IPS-18c (cell line): Measurements from ENCODE around the gene FHDC1.

ENCODE experiments used
- H3K4me3 ChIP-seq: 2 replicates; pipeline ENCODE4 v1.7.0; 2013; ENCODE audit warnings: low read depth, mild to moderate bottlenecking, low read length, moderate library complexity; ENCODE audit not compliant: insufficient read depth
- H3K9me3 ChIP-seq: one replicate; pipeline ENCODE4 v1.6.1; 2013; ENCODE audit warnings: mild to moderate bottlenecking, low read length, moderate library complexity; ENCODE audit not compliant: control insufficient read depth, insufficient read depth

FHDC1 gene

GRCh38 chr4:152989554-152989970 lies 53.4 kb downstream of the FHDC1 start:
- H3K9me3 ChIP-seq: no peaks in the 10 kb centered on the region
- H3K4me3 ChIP-seq: no peak overlapping the region

- peaks cover 2% of the 10 kb centered on the region for H3K9me3 ChIP-seq
- H3K4me3 ChIP-seq: no peak overlapping the region
These were observed 54.5 kb downstream of the FHDC1 start for GRCh38 chr4:152990471-152991131.

DNA sequence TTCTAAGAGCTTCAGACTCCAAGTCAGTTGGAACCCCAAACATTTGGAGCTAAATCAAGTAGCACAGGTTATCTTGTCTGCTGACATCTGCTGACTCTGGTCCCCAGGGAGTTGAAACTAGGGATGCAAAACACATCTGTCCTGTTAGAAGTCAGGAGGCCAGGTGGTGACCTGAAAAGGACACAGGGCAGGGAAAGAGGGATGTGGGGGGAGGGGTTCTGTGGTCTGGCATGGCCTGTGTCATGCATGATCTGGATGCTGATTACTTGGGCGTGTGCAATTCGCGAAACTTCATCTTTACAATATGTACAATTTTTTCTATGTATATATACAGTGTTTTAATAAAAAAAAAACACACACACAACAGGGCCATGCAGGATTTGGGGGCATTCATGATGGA lies 55.3 kb downstream of the FHDC1 start:
- Histone ChIP-seq H3K4me3 (no peak overlapping the region), H3K9me3 (peaks cover 2% of the 10 kb centered on the region)

DNA sequence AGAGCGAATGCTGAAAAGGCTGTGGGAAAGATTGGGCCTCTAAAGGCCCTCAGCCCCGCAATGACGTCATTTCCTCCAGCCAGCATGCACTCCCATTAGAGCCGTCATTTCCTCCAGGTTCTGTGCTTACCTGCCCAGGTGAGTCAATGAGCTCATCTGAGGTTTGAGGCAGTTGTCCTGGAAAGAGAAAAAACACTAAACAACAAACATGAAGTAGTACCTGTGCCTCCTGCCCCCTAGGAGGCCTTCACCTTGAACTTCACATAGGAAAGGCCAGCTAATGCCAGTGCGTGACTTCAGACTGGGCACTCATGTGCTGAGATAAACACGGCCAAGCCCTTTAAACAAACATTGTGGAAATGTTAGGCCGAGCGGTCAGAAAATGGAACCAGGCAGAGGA lies 55.9 kb downstream of the FHDC1 start:
- no peak overlapping the region for H3K4me3 ChIP-seq
- H3K9me3 ChIP-seq: peaks cover 2% of the 10 kb centered on the region

DNA sequence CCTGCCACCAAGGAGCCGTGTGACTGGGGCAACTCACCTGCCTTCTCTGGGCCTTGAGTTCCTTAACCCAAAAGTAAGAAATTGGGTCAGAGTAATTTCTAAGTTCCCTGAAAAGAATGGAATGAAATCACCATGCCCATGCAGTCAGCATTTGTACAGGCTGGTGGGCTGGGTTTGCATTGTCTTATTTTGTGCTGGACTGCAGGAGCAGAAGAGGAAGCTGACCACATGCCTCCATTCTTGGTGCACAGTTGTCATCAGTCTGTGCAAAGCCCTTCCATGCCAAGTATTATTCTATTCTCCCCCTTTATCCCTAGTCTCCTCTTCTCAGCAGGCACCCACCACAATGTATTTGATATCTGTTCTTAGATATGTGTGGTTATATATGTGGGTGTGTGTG lies 56.3 kb downstream of the FHDC1 start:
- Histone ChIP-seq H3K4me3 (no peak overlapping the region), H3K9me3 (peaks cover 2% of the 10 kb centered on the region)

DNA sequence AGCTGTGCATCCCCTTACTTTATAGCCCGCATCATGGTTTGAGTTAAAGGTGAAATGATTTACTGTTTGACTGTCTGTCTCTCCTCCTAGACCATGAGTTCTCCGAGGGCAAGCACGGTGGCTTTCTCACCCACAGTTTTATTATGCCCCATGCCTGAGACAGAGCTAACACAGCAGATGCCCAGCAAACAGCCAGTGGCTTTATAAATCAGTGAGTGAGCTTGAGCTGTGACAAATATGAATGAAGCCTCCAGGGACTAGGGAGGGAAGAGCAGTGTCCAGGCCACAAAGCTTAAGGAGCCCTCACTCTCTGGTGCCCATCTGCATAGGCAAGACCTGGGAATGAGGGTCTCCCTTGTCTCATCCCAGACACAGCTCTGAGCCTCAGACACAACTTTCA lies 57.9 kb downstream of the FHDC1 start:
- no peak overlapping the region for H3K4me3 ChIP-seq

DNA sequence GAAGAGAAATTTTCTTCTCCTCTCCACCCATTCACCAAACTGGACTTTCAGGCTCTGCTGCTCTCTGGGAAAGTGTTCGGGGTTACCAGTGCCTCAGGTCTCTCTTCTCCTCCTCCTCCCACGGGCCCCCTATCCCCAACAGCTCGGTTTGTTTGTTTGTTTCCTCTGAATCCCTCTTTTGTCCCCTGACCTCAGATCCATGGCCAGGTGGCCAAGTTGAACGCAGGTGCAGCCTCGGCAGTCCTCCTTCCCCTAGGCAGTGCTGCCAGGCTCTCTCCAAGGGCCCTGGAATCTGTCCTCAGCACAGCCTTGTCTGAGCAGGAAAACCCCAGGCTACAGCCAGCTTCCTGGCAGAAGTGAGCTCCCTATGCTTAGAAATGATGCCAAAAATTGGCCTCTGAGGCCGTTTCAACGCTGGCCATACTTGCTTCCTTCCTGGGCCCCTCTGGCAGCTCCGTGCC lies 60.0 kb downstream of the FHDC1 start:
- peaks cover 2% of the 10 kb centered on the region for H3K9me3 ChIP-seq
- H3K4me3 ChIP-seq: no peak overlapping the region

More for the DNA sequence above, 57.9 kb downstream of the FHDC1 start:
- H3K9me3 ChIP-seq: peaks cover 2% of the 10 kb centered on the region

DNA sequence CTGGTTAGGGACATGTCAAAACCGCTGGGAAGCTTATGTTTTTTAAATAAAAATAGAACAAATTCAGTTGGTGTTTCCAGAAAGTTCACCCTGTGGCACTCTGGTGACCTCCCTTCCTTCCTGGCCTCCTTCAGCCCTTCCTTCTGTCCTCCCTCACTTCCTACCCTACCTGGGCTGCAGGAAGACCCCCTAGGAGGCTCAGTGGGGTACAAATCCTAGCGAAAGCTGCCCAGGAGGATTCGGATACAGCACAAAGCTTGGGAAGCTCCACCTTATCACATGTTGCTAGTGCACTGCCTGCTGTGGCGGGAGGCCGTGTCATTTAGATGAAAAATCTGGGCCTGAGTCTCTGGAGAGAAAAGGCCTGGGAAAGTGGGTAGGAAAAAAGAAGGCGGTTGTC lies 60.5 kb downstream of the FHDC1 start:
- no peak overlapping the region for H3K4me3 ChIP-seq
- H3K9me3 ChIP-seq: peaks cover 2% of the 10 kb centered on the region

DNA sequence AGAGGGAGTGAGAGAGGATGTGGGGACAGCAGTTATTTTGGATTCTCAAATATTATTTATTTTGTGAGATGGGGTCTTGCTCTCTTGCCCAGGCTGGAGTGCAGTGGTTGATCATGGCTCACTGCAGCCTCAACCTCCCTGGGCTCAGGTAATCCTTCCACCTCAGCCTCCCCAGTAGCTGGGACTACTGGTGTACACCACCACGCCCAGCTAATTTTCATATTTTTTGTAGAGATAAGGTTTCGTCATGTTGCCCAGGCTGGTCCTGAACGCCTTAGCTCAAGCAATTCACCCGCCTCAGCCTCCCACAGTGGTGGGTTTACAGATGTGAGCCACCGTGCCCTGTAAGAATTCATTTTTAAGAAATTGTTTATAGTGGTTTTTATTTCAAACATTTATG lies 61.2 kb downstream of the FHDC1 start:
- Histone ChIP-seq H3K4me3 (no peak overlapping the region), H3K9me3 (peaks cover 2% of the 10 kb centered on the region)

- Histone ChIP-seq H3K9me3 (peaks cover 2% of the 10 kb centered on the region), H3K4me3 (no peak overlapping the region)
These were observed 61.8 kb downstream of the FHDC1 start for GRCh38 chr4:152997771-152998487.

DNA sequence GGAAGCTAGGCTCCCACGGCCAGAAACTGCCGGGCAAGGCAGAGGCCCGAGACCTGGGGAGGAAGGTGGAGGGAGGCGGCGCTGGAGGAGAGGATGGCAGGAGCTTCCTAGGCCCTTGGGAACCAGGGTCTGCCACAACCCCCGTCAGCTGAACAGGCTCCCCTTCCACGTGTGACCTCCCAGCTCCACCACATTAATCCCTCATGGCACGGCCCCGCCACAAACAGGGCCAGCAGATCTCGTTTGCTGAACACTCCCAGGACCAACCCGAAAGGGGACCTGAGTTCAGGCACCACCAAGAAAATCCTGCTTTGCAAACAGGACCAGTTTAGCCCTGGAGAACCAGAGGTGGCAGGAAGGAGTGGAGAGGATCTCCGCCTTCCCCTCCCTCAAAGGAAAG lies 62.7 kb downstream of the FHDC1 start:
- Histone ChIP-seq H3K9me3 (peaks cover 2% of the 10 kb centered on the region), H3K4me3 (no peak overlapping the region)

DNA sequence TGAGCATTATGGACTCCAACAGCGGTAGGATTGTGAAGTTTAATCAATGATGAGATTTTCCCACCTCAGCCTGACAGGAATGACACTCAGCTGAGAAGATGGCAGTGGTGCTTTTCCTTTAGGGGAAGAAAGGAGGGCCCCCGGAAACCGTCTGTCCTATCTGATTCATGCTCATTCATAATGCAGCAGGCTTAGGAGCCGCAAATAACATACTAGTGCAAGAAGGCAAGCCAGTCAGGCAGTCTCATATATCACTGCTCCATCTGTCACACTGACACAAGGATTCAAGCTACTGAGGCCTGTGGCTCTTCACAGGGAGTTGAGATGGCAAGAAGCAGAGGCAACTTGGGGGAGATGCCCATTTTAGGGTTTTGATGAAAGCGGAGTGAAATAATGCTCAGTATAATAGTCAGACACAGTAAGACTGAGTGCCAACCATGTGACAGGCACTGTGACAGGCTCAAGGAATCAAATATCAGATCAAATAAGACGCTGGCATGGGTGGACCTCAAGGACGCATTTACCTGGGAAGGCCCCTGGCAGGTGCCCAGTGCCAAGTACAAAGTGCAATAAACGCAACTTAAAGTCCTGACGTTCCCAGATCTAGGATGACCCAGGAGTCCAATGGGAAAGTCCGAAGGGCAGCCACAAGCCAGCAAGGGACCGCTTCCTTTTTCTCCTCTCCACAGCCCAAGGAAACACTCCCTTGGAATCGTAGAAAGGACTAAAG lies 63.4 kb downstream of the FHDC1 start:
- peaks cover 2% of the 10 kb centered on the region for H3K9me3 ChIP-seq
- H3K4me3 ChIP-seq: no peak overlapping the region

DNA sequence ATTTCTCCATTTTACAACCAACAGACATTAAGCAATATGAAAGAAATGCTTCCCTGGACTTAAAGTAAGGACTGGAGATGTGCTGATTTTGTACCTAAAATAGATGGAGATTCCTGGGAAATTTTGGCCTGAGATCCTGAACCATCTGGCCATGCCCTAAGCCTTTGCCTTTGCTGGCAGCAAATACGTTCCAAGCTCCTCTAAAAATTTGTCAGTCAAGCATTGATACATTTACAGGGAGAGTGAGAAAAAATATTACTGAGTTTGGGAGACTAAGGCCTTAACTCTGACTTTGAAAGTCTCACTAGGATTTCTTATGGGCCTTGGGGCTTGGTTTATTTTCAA lies 63.9 kb downstream of the FHDC1 start:
- Histone ChIP-seq H3K9me3 (peaks cover 2% of the 10 kb centered on the region), H3K4me3 (no peak overlapping the region)

DNA sequence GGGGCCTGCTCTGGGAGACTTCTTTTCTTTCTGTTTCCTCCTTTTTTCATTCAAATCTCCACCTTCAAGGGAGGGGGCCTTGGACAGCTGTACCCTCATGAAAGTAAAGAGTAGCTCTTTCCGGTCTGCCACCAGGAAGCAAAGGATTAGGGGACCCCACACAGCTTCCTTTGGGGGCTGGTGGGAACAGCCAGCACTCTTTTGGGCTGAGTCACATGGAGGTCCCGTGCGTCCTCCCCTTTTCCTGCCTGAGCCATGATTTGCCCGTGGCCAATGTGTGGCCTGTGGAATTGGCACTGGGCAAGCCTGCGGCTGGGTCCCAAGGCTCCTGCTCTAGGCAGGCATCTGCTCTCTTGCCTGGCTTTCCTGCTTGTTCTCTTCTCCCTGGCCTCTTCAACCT lies 65.5 kb downstream of the FHDC1 start:
- no peaks in the 10 kb centered on the region for H3K9me3 ChIP-seq
- no peak overlapping the region for H3K4me3 ChIP-seq

GRCh38 chr4:153002110-153002509 lies 66.0 kb downstream of the FHDC1 start:
- no peak overlapping the region for H3K4me3 ChIP-seq
- H3K9me3 ChIP-seq: no peaks in the 10 kb centered on the region

GRCh38 chr4:153004081-153004850 lies 68.1 kb downstream of the FHDC1 start:
- Histone ChIP-seq H3K9me3 (no peaks in the 10 kb centered on the region), H3K4me3 (no peak overlapping the region)

DNA sequence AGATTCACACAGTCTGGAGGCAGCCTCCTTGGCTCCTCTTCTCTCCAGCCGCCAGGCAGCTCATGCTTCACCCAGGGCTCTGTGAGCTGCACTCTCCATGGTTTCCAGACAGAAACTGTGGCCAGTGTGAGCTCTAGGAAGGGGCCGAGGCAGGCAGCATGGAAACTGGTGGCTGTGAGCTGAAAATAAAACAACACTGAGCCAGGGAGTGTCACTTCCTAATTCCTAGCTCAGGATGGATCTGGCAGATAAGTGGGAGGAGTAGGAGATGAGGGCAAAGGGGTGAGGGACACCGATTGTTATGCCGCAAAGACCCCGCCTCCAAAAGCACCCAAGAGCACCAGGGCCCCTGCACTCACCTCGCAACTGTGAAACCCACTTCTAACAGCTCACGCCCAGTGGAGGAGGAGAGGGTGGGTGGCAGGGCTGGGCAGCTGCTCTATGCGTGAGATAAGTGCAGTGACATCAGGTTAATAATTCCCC lies 69.8 kb downstream of the FHDC1 start:
- no peaks in the 10 kb centered on the region for H3K9me3 ChIP-seq
- H3K4me3 ChIP-seq: no peak overlapping the region
